Liver (tissue), 3 donors: Measurements from ENCODE around the gene SLC16A11.

Experiments
- CTCF ChIP-seq: fragments of 150-350 bp; IDR thresholded peaks from 2 replicates; pipeline ENCODE4 v1.5.1; 2017; ENCODE audit warnings: improper control_type of control experiment, low read depth, low read length; ENCODE audit not compliant: missing input control
- MAX ChIP-seq: IDR thresholded peaks from 2 replicates; pipeline ENCODE4 v1.6.1; 2016; ENCODE audit warnings: antibody characterized with exemption
- RAD21 ChIP-seq, 2 donors: IDR thresholded peaks; 2 replicates each; pipeline ENCODE4 v1.6.1; 2016; ENCODE audit warnings: antibody characterized with exemption in 2 of 2, mild to moderate bottlenecking in 2 of 2
- RXRA ChIP-seq, 2 donors: IDR thresholded peaks; 2 replicates each; pipeline ENCODE4 v1.6.1; 2017 to 2018; ENCODE audit warnings: antibody characterized with exemption in 2 of 2, mild to moderate bottlenecking in 1 of 2
- SP1 ChIP-seq: IDR thresholded peaks from 2 replicates; pipeline ENCODE4 v1.6.1; 2018; ENCODE audit warnings: antibody characterized with exemption, mild to moderate bottlenecking
- TAF1 ChIP-seq: conservative IDR thresholded peaks from 2 replicates; pipeline ENCODE4 v1.6.1; 2016; ENCODE audit warnings: antibody characterized with exemption, mild to moderate bottlenecking
- TF ChIP-seq, protein P1 (sequence below): IDR thresholded peaks from 2 replicates; pipeline ENCODE4 v1.6.1; 2016; ENCODE audit warnings: antibody characterized with exemption, mild to moderate bottlenecking
- donor health status: healthy.
- donor health status: healthy.

GRCh38 chr17:7021993-7022778, 21.7 kb downstream of the SLC16A11 start:
- TF ChIP-seq CTCF (peak; percentile 85), SP1 (peak; percentile 91), RAD21 (IDR thresholded peaks at IDR 0.05) (peak; percentile 82 to 92), MAX (no peak), RXRA (IDR thresholded peaks at IDR 0.05) (no peak), TAF1 (no peak)
- TF ChIP-seq, protein P1, sequence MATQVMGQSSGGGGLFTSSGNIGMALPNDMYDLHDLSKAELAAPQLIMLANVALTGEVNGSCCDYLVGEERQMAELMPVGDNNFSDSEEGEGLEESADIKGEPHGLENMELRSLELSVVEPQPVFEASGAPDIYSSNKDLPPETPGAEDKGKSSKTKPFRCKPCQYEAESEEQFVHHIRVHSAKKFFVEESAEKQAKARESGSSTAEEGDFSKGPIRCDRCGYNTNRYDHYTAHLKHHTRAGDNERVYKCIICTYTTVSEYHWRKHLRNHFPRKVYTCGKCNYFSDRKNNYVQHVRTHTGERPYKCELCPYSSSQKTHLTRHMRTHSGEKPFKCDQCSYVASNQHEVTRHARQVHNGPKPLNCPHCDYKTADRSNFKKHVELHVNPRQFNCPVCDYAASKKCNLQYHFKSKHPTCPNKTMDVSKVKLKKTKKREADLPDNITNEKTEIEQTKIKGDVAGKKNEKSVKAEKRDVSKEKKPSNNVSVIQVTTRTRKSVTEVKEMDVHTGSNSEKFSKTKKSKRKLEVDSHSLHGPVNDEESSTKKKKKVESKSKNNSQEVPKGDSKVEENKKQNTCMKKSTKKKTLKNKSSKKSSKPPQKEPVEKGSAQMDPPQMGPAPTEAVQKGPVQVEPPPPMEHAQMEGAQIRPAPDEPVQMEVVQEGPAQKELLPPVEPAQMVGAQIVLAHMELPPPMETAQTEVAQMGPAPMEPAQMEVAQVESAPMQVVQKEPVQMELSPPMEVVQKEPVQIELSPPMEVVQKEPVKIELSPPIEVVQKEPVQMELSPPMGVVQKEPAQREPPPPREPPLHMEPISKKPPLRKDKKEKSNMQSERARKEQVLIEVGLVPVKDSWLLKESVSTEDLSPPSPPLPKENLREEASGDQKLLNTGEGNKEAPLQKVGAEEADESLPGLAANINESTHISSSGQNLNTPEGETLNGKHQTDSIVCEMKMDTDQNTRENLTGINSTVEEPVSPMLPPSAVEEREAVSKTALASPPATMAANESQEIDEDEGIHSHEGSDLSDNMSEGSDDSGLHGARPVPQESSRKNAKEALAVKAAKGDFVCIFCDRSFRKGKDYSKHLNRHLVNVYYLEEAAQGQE = no peak
